Measurements from ENCODE around the gene SMARCC2. TPM values are rescaled to one million over a fixed set of nuclear protein-coding genes. Genes with fewer than 3 reads are reported as not detected.
A peak's percentile ranks its signal among the peaks of the same experiment; 100 is the strongest.

SMARCC2 gene
- total RNA-seq, 2 donors from 2014 or later: 46.2 to 50.8 TPM

GRCh38 chr12:56186957-56187356, 2.3 kb downstream of the SMARCC2 start:
- Histone ChIP-seq H3K9me3 (no peaks in the 10 kb centered on the region), H3K27me3 (no peaks in the 10 kb centered on the region), H3K36me3 (replicated peaks in 1 of 2; ENCODE audit: insufficient read depth in 1 of 2, low read depth in 2 of 2) (peaks cover 0 to 22% of the 10 kb centered on the region in 2 donors), H3K27ac (peak overlapping the region in 1 of 4 donors; percentile 96), H3K4me1 (peaks cover 25% of the 10 kb centered on the region), H3K4me3 (no peak overlapping the region)
- no peak for DNase-seq
- ATAC-seq: no peak
- intact Hi-C loops (cut with DNase I): loop anchor here (2.0 kb wide), 1 partner anchor 66 kb away; no protein-coding TSS in a partner anchor
- 47 to 73% methylated on average over 2 of the region's 2 CpGs for WGBS, 2 donors
- TF ChIP-seq CTCF (IDR thresholded peaks at IDR 0.05): no peak
- no peak for TF ChIP-seq POLR2A (IDR thresholded peaks at IDR 0.05)

GRCh38 chr12:56178347-56178746, 10.9 kb downstream of the SMARCC2 start:
- 94 to 98% methylated on average over 3 of the region's 3 CpGs for WGBS, 2 donors
- DNase-seq (no peak), ATAC-seq (no peak)
- Histone ChIP-seq H3K9me3 (no peaks in the 10 kb centered on the region), H3K4me1 (no peaks in the 10 kb centered on the region), H3K27me3 (no peaks in the 10 kb centered on the region), H3K4me3 (no peak overlapping the region), H3K36me3 (replicated peaks in 1 of 2; ENCODE audit: insufficient read depth in 1 of 2, low read depth in 2 of 2) (peaks cover 7 to 42% of the 10 kb centered on the region in 2 donors), H3K27ac (no peak overlapping the region)
- intact Hi-C loops (cut with DNase I): no loop called here
- TF ChIP-seq POLR2A (IDR thresholded peaks at IDR 0.05) (no peak), CTCF (IDR thresholded peaks at IDR 0.05) (no peak)

- Histone ChIP-seq H3K36me3 (replicated peaks in 1 of 2; ENCODE audit: insufficient read depth in 1 of 2, low read depth in 2 of 2) (peaks cover 5 to 47% of the 10 kb centered on the region in 2 donors), H3K27me3 (no peaks in the 10 kb centered on the region), H3K4me3 (no peak overlapping the region), H3K4me1 (no peaks in the 10 kb centered on the region), H3K27ac (no peak overlapping the region), H3K9me3 (no peaks in the 10 kb centered on the region)
- intact Hi-C loops (cut with DNase I): no loop called here
- no peak for DNase-seq
- TF ChIP-seq CTCF (IDR thresholded peaks at IDR 0.05) (no peak), POLR2A (IDR thresholded peaks at IDR 0.05) (no peak)
- 88 to 98% methylated on average over 7 of the region's 7 CpGs for WGBS, 2 donors
- no peak for ATAC-seq
Observed at GRCh38 chr12:56172839-56173238, 16.4 kb downstream of the SMARCC2 start.

GRCh38 chr12:56169229-56169759, 20.0 kb downstream of the SMARCC2 start:
- no peaks in the 10 kb centered on the region for H3K27me3 ChIP-seq
- intact Hi-C loops (cut with DNase I): no loop called here
- H3K9me3 ChIP-seq: no peaks in the 10 kb centered on the region
- H3K36me3 ChIP-seq (replicated peaks in 1 of 2; ENCODE audit: insufficient read depth in 1 of 2, low read depth in 2 of 2): peaks cover 5 to 48% of the 10 kb centered on the region in 2 donors
- no peak overlapping the region for H3K27ac ChIP-seq
- 85 to 91% methylated on average over 11 of the region's 11 CpGs for WGBS, 2 donors
- no peak for DNase-seq
- H3K4me1 ChIP-seq: no peaks in the 10 kb centered on the region
- no peak overlapping the region for H3K4me3 ChIP-seq
- TF ChIP-seq POLR2A (IDR thresholded peaks at IDR 0.05): no peak
- TF ChIP-seq CTCF (IDR thresholded peaks at IDR 0.05): no peak
- no peak for ATAC-seq

GRCh38 chr12:56165369-56165768, 23.9 kb downstream of the SMARCC2 start:
- no peaks in the 10 kb centered on the region for H3K9me3 ChIP-seq
- ATAC-seq (no peak), DNase-seq (no peak)
- H3K27ac ChIP-seq: no peak overlapping the region
- peaks cover 8 to 44% of the 10 kb centered on the region in 2 donors for H3K36me3 ChIP-seq (replicated peaks in 1 of 2; ENCODE audit: insufficient read depth in 1 of 2, low read depth in 2 of 2)
- peaks cover 17% of the 10 kb centered on the region for H3K4me1 ChIP-seq
- TF ChIP-seq POLR2A (IDR thresholded peaks at IDR 0.05) (no peak), CTCF (IDR thresholded peaks at IDR 0.05) (no peak)
- 83 to 91% methylated on average over 3 to 4 of the region's 4 CpGs for WGBS, 2 donors
- H3K4me3 ChIP-seq: no peak overlapping the region
- H3K27me3 ChIP-seq: no peaks in the 10 kb centered on the region
- intact Hi-C loops (cut with DNase I): no loop called here

All from body of pancreas (tissue), 4 donors.